Right lobe of liver (tissue), 4 donors: ENCODE measurements around the gene KCNG1.

Experiments used
- POLR2A ChIP-seq: fragments of 450-650 bp; IDR thresholded peaks from one replicate; pipeline ENCODE4 v1.6.1; 2017; ENCODE audit warnings: antibody characterized with exemption, mild to moderate bottlenecking
- TF ChIP-seq, protein P1 (sequence below), 4 donors: fragments of 200-600 bp in 3 of 4; fragments of 450-650 bp in 1 of 4; IDR thresholded peaks; one replicate each; pipeline versions ENCODE4 v1.5.1 to v1.8.0; 2016 to 2022; ENCODE audit warnings: antibody characterized with exemption in 4 of 4, mild to moderate bottlenecking in 2 of 4
- donor health status: DM: no; HTN: no; CAD: no.
- donor health status: DM: no; HTN: no; CAD: no.
- donor health status: DM: no; HTN: yes; CAD: no.

DNA sequence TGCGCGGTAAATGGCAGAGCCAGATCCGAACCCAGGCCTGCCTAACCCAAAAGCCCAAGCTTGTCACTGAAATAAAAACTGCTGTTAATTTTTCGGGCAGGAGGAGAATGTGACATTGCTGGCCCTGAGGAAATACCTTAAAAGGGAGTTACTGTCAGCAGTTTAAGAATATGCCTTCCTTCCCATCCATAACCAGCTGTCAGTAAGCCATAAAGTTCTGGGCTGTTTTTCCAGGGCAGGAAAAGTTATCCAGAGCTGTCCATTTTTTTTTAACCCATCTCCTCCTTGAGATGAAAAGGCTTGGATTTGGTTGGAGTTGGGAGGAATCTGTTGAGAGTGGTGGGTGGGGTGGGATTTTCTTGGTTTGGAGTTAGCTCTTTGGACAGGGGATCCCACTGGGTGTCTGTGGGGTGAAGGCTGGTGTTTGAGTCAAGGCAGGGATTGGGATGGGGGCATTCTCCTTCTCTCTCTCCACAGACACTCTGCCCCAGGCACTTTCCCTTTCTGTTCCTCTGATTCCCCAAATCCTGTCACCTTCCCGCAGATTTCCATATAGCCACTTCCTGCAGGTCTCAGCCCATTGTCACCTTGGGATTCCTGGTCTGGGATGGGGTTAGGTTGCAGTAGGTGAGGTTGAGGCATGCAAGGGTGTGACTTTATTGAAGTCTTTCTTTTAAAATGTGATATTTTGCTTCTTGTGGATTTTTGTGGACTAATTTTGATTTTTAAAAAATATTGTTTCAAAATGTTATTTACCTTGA, 4.3 kb upstream of the KCNG1 start:
- TF ChIP-seq, protein P1, sequence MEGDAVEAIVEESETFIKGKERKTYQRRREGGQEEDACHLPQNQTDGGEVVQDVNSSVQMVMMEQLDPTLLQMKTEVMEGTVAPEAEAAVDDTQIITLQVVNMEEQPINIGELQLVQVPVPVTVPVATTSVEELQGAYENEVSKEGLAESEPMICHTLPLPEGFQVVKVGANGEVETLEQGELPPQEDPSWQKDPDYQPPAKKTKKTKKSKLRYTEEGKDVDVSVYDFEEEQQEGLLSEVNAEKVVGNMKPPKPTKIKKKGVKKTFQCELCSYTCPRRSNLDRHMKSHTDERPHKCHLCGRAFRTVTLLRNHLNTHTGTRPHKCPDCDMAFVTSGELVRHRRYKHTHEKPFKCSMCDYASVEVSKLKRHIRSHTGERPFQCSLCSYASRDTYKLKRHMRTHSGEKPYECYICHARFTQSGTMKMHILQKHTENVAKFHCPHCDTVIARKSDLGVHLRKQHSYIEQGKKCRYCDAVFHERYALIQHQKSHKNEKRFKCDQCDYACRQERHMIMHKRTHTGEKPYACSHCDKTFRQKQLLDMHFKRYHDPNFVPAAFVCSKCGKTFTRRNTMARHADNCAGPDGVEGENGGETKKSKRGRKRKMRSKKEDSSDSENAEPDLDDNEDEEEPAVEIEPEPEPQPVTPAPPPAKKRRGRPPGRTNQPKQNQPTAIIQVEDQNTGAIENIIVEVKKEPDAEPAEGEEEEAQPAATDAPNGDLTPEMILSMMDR (IDR thresholded peaks at IDR 0.05), result no peak
- TF ChIP-seq POLR2A, result no peak
